ENCODE data around the gene TCTN1. TPM values are rescaled to one million over a fixed set of nuclear protein-coding genes. Genes with fewer than 3 reads are reported as not detected.

The TCTN1 gene
- total and polyA plus RNA-seq, 2 of the 8 experiments (the other 6 are each of a cell fraction or from before 2014, with no cell fraction given), result 14.7 to 16.4 TPM

DNA sequence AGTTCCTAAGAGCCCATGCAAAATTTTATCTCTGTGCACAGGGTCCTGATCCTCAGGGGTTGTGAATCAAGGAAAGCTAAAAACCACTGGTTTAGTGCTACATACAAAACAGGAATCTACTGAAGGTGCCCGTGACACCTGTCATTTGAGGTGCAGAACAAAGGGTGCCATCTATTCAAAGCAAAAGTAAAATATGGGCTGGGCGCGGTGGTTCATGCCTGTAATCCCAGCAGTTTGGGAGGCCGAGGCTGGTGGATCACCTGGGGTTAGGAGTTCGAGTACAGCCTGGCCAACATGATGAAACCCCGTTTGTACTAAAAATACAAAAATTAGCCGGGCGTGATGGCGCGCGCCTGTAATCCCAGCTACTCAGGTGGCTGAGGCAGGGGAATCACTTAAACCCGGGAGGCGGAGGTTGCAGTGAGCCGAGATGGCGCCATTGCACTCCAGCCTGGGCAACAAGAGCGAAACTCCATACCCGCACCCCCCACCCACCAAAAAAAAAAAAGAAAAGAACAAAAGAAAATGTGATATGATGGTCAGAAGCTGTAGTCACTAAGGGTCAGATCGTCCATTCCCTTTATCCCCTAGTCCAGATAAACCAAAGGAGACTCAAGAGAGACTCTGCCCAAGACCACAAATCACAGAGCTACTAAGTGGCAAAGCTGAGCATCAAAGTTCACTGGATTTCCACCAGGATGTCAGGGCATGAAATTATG is 34.2 kb upstream of the TCTN1 start:
- ChIA-PET CTCF (ENCODE audit: partially characterized antibody) (interaction anchor here (0.5 to 2.1 kb wide), 7 partner anchors 12 to 575 kb away, joined by 3 to 10 read pairs (median 4); no protein-coding TSS in a partner anchor), POLR2A (ENCODE audit: partially characterized antibody) (interaction anchor here (0.5 to 1.0 kb wide), 2 partner anchors 15 to 21 kb away, joined by 4 read pairs; no protein-coding TSS in a partner anchor)
- no peak overlapping the region for H2BK20ac ChIP-seq (ENCODE audit: low read length)
- H2BK5ac ChIP-seq (ENCODE audit: low read depth, low read length), result no peak overlapping the region
- H3K36me3 ChIP-seq (ENCODE audit: control insufficient read depth in 2 of 4, insufficient read depth in 4 of 4, low read length in 3 of 4), result no peaks in the 10 kb centered on the region
- H3K9ac ChIP-seq (replicated peaks in 1 of 4; ENCODE audit: extremely low read depth in 1 of 4, low read depth in 3 of 4, low read length in 3 of 4), result no peak overlapping the region
- H3K4me2 ChIP-seq (ENCODE audit: insufficient read depth in 1 of 2, low read depth in 2 of 2, low read length in 2 of 2), result peak overlapping the region; percentile 16 to 37
- 88% methylated on average over 15 of the region's 18 CpGs; no CpG with 5 or more reads in 1 of the 2 experiments for WGBS, 2 experiments (ENCODE audit: extremely low coverage in 1 of 2, insufficient coverage in 1 of 2, insufficient read length in 1 of 2, insufficient replicate concordance in 2 of 2, low coverage in 1 of 2, low lambda C conversion rate in 2 of 2, missing lambda C conversion rate in 1 of 2)
- H2BK12ac ChIP-seq (ENCODE audit: low read depth, low read length), result no peak overlapping the region
- H3K27me3 ChIP-seq (replicated peaks in 1 of 4; ENCODE audit: control insufficient read depth in 3 of 4, extremely low read depth in 1 of 4, insufficient read depth in 3 of 4, low read length in 3 of 4), result no peaks in the 10 kb centered on the region; a peak in 1 of 7 replicates
- H2AFZ ChIP-seq (ENCODE audit: low read length), result no peak overlapping the region
- no peaks in the 10 kb centered on the region for H3K9me3 ChIP-seq (ENCODE audit: insufficient read depth in 2 of 2, low read depth in 1 of 2, low read length in 1 of 2)
- H3K79me2 ChIP-seq (ENCODE audit: control insufficient read depth in 1 of 2, insufficient read depth in 2 of 2, low read length in 2 of 2), result peaks cover 17 to 73% of the 10 kb centered on the region in 2 experiments
- H3K4ac ChIP-seq (replicated peaks; ENCODE audit: insufficient read length, low read depth, low read length), result no peak overlapping the region
- no peak overlapping the region for H2BK15ac ChIP-seq (ENCODE audit: low read length)
- H3K23ac ChIP-seq (ENCODE audit: insufficient read length), result no peak overlapping the region
- no peak overlapping the region for H3K14ac ChIP-seq (ENCODE audit: insufficient read length)
- no peak overlapping the region for H4K5ac ChIP-seq (ENCODE audit: insufficient read length, low read depth, low read length)
- H4K91ac ChIP-seq (replicated peaks; ENCODE audit: insufficient read length, low read length), result no peak overlapping the region
- DNase-seq (ENCODE audit: low read depth in 1 of 2, low spot score in 2 of 2) (no peak), FAIRE-seq (no peak)
- no peak for TF ChIP-seq JUND (IDR thresholded peaks at IDR 0.05; ENCODE audit: low read length)
- no peak for TF ChIP-seq RAD21 (IDR thresholded peaks at IDR 0.05 in 1 of 2, conservative IDR thresholded peaks at IDR 0.05 in 1 of 2; ENCODE audit: low read depth in 2 of 2, low read length in 2 of 2)
- no peak for TF ChIP-seq SP4 (IDR thresholded peaks at IDR 0.05; ENCODE audit: low read length)
- no peak for TF ChIP-seq TCF12 (IDR thresholded peaks at IDR 0.05; ENCODE audit: low read depth, low read length)
- TF ChIP-seq RXRA (IDR thresholded peaks at IDR 0.05; ENCODE audit: insufficient read depth, low read depth, low read length), result no peak
- TF ChIP-seq KDM1A (IDR thresholded peaks at IDR 0.05; ENCODE audit: borderline replicate concordance, low read length), result no peak
- no peak for TF ChIP-seq CHD2 (IDR thresholded peaks at IDR 0.05; ENCODE audit: low read length)
- TF ChIP-seq, protein P1, sequence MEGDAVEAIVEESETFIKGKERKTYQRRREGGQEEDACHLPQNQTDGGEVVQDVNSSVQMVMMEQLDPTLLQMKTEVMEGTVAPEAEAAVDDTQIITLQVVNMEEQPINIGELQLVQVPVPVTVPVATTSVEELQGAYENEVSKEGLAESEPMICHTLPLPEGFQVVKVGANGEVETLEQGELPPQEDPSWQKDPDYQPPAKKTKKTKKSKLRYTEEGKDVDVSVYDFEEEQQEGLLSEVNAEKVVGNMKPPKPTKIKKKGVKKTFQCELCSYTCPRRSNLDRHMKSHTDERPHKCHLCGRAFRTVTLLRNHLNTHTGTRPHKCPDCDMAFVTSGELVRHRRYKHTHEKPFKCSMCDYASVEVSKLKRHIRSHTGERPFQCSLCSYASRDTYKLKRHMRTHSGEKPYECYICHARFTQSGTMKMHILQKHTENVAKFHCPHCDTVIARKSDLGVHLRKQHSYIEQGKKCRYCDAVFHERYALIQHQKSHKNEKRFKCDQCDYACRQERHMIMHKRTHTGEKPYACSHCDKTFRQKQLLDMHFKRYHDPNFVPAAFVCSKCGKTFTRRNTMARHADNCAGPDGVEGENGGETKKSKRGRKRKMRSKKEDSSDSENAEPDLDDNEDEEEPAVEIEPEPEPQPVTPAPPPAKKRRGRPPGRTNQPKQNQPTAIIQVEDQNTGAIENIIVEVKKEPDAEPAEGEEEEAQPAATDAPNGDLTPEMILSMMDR (IDR thresholded peaks at IDR 0.05; ENCODE audit: control extremely low read depth in 1 of 3, insufficient read depth in 1 of 3, low read depth in 1 of 3, low read length in 3 of 3), result no peak
- TF ChIP-seq SP2 (IDR thresholded peaks at IDR 0.05; ENCODE audit: low read length), result no peak
- no peak for TF ChIP-seq CBX8 (IDR thresholded peaks at IDR 0.05; ENCODE audit: borderline replicate concordance, low read depth, low read length)
- no peak overlapping the region for H2BK120ac ChIP-seq (replicated peaks; ENCODE audit: low read depth, low read length)
- H3K79me1 ChIP-seq (ENCODE audit: low read depth, low read length), result peaks cover 10% of the 10 kb centered on the region
- no peak overlapping the region for H3K56ac ChIP-seq (replicated peaks; ENCODE audit: insufficient read length, low read depth, low read length)
- no peak overlapping the region for H3K27ac ChIP-seq (ENCODE audit: low read depth, low read length)
- no peak overlapping the region for H3K18ac ChIP-seq (ENCODE audit: extremely low read depth, low read length)
- no peak overlapping the region for H4K8ac ChIP-seq (ENCODE audit: extremely low read depth, insufficient read depth, low read length)
- H3K23me2 ChIP-seq (ENCODE audit: low read depth, low read length), result peaks cover 10% of the 10 kb centered on the region
- peaks cover 10 to 26% of the 10 kb centered on the region in 2 experiments for H4K20me1 ChIP-seq (replicated peaks in 1 of 2; ENCODE audit: control insufficient read depth in 1 of 2, insufficient read depth in 2 of 2, low read length in 2 of 2)
- peaks cover 0 to 12% (median 7%) of the 10 kb centered on the region in 4 experiments; a peak in 5 of 7 replicates for H3K4me1 ChIP-seq (replicated peaks in 1 of 4; ENCODE audit: control insufficient read depth in 3 of 4, insufficient read depth in 4 of 4, low read length in 3 of 4)
- H3K4me3 ChIP-seq (ENCODE audit: extremely low read depth in 1 of 4, insufficient read depth in 2 of 4, low read depth in 3 of 4, low read length in 4 of 4), result no peak overlapping the region
- H2AK5ac ChIP-seq (ENCODE audit: low read depth, low read length), result no peak overlapping the region

Data from H1 (cell line).